ENCODE measurements around the gene DFFB.
A peak's percentile ranks its signal among the peaks of the same experiment; 100 is the strongest.

DFFB gene

GRCh38 chr1:3831689-3832088, 25.6 kb upstream of the DFFB start:
- DNase-seq (ENCODE audit: low spot score): peak; percentile 62

- DNase-seq (ENCODE audit: low spot score): no peak
Measured at GRCh38 chr1:3834701-3835100, 22.6 kb upstream of the DFFB start.

- no peak for DNase-seq (ENCODE audit: low spot score)
Measured at GRCh38 chr1:3836421-3836820, 20.9 kb upstream of the DFFB start.

GRCh38 chr1:3837200-3837599, 20.1 kb upstream of the DFFB start:
- DNase-seq (ENCODE audit: low spot score): no peak

- no peak for DNase-seq (ENCODE audit: low spot score)
Measured at GRCh38 chr1:3837685-3838084, 19.6 kb upstream of the DFFB start.

- no peak for DNase-seq (ENCODE audit: low spot score)
Measured at GRCh38 chr1:3838788-3839187, 18.5 kb upstream of the DFFB start.

GRCh38 chr1:3841491-3841890, 15.8 kb upstream of the DFFB start:
- no peak for DNase-seq (ENCODE audit: low spot score)

- DNase-seq (ENCODE audit: low spot score): no peak
Measured at GRCh38 chr1:3842912-3843311, 14.4 kb upstream of the DFFB start.

- no peak for DNase-seq (ENCODE audit: low spot score)
Measured at GRCh38 chr1:3846541-3846940, 10.7 kb upstream of the DFFB start.

GRCh38 chr1:3847081-3847480, 10.2 kb upstream of the DFFB start:
- DNase-seq (ENCODE audit: low spot score): no peak

GRCh38 chr1:3850857-3851256, 6.4 kb upstream of the DFFB start:
- DNase-seq (ENCODE audit: low spot score): no peak

- DNase-seq (ENCODE audit: low spot score): no peak
Measured at GRCh38 chr1:3851292-3851691, 6.0 kb upstream of the DFFB start.

GRCh38 chr1:3852091-3852490, 5.2 kb upstream of the DFFB start:
- no peak for DNase-seq (ENCODE audit: low spot score)

GRCh38 chr1:3852711-3853485, 4.4 kb upstream of the DFFB start:
- DNase-seq (ENCODE audit: low spot score): no peak

- DNase-seq (ENCODE audit: low spot score): peak; percentile 6
Measured at GRCh38 chr1:3857791-3858129, 484 bp downstream of the DFFB start.

GRCh38 chr1:3858231-3858981, 1.1 kb downstream of the DFFB start:
- DNase-seq (ENCODE audit: low spot score): peak; percentile 31

GRCh38 chr1:3863231-3863935, 6.1 kb downstream of the DFFB start:
- no peak for DNase-seq (ENCODE audit: low spot score)

GRCh38 chr1:3864884-3865283, 7.6 kb downstream of the DFFB start:
- no peak for DNase-seq (ENCODE audit: low spot score)

- DNase-seq (ENCODE audit: low spot score): no peak
Measured at GRCh38 chr1:3865606-3866160, 8.4 kb downstream of the DFFB start.

GRCh38 chr1:3868464-3869006, 11.3 kb downstream of the DFFB start:
- DNase-seq (ENCODE audit: low spot score): no peak

GRCh38 chr1:3869751-3870301, 12.6 kb downstream of the DFFB start:
- no peak for DNase-seq (ENCODE audit: low spot score)

GRCh38 chr1:3871451-3871805, 14.2 kb downstream of the DFFB start:
- no peak for DNase-seq (ENCODE audit: low spot score)

All from AG08395 (cell line).